ENCODE measurements around the gene CYCS.

CYCS gene

GRCh38 chr7:25125137-25125946, at the start of gene CYCS:
Gene CYCS, minus strand, starts transcription at chr7:25125260. Its CDS starts 1,141 bp downstream, at chr7:25124119.
- DNase-seq: peak; percentile 100

- DNase-seq: no peak
Observed at GRCh38 chr7:25173184-25173583, 48.1 kb upstream of the CYCS start.

GRCh38 chr7:25171516-25171915, 46.5 kb upstream of the CYCS start:
- DNase-seq: no peak

- no peak for DNase-seq
Observed at GRCh38 chr7:25171071-25171470, 46.0 kb upstream of the CYCS start.

- no peak for DNase-seq
Observed at GRCh38 chr7:25169683-25170082, 44.6 kb upstream of the CYCS start.

- no peak for DNase-seq
Observed at GRCh38 chr7:25168145-25168544, 43.1 kb upstream of the CYCS start.

- no peak for DNase-seq
Observed at GRCh38 chr7:25167262-25167843, 42.3 kb upstream of the CYCS start.

GRCh38 chr7:25159983-25160596, 35.0 kb upstream of the CYCS start:
- peak; percentile 66 for DNase-seq

- DNase-seq: no peak
Observed at GRCh38 chr7:25158966-25159365, 33.9 kb upstream of the CYCS start.

- no peak for DNase-seq
Observed at GRCh38 chr7:25151773-25152172, 26.7 kb upstream of the CYCS start.

- no peak for DNase-seq
Observed at GRCh38 chr7:25149836-25150235, 24.8 kb upstream of the CYCS start.

GRCh38 chr7:25148772-25149575, 23.9 kb upstream of the CYCS start:
- no peak for DNase-seq

- no peak for DNase-seq
Observed at GRCh38 chr7:25143763-25144162, 18.7 kb upstream of the CYCS start.

GRCh38 chr7:25139536-25139935, 14.5 kb upstream of the CYCS start:
- no peak for DNase-seq

GRCh38 chr7:25134358-25135010, 9.4 kb upstream of the CYCS start:
- DNase-seq: peak; percentile 51

- peak; percentile 19 for DNase-seq
Observed at GRCh38 chr7:25132430-25132829, 7.4 kb upstream of the CYCS start.

GRCh38 chr7:25126751-25127150, 1.7 kb upstream of the CYCS start:
- DNase-seq: no peak

- peak; percentile 30 for DNase-seq
Observed at GRCh38 chr7:25124465-25125136, 459 bp downstream of the CYCS start.

GRCh38 chr7:25122373-25122772, 2.7 kb downstream of the CYCS start:
- DNase-seq: no peak

- DNase-seq: no peak
Observed at GRCh38 chr7:25121599-25121998, 3.5 kb downstream of the CYCS start.

GRCh38 chr7:25119102-25119501, 6.0 kb downstream of the CYCS start:
- DNase-seq: no peak

All from inflammatory macrophage treated with lipopolysaccharide for 4 hours (primary cell).